ENCODE measurements around the gene FFAR4.

FFAR4 gene

GRCh38 chr10:93600446-93601145 lies 34.1 kb downstream of the FFAR4 start:
- DNase-seq (ENCODE audit: low spot score), result no peak

- no peak for DNase-seq (ENCODE audit: low spot score)
Observed at GRCh38 chr10:93601146-93601773, 34.8 kb downstream of the FFAR4 start, which contains the start of gene RBP4. RBP4 (minus strand) TSS chr10:93601235; CDS start chr10:93601028, 207 bp downstream.

GRCh38 chr10:93601774-93602162 lies 35.3 kb downstream of the FFAR4 start:
- no peak for DNase-seq (ENCODE audit: low spot score)

- no peak for DNase-seq (ENCODE audit: low spot score)
Observed at GRCh38 chr10:93603023-93603422, 36.6 kb downstream of the FFAR4 start.

GRCh38 chr10:93604146-93604545 lies 37.7 kb downstream of the FFAR4 start:
- no peak for DNase-seq (ENCODE audit: low spot score)

GRCh38 chr10:93608421-93608820 lies 42.0 kb downstream of the FFAR4 start:
- no peak for DNase-seq (ENCODE audit: low spot score)

- no peak for DNase-seq (ENCODE audit: low spot score)
Observed at GRCh38 chr10:93612311-93612710, 45.8 kb downstream of the FFAR4 start, which contains the start of gene PDE6C. PDE6C (plus strand) TSS chr10:93612537; CDS start chr10:93612726, 189 bp downstream.

- DNase-seq (ENCODE audit: low spot score), result no peak
Observed at GRCh38 chr10:93613126-93613525, 46.7 kb downstream of the FFAR4 start.

- no peak for DNase-seq (ENCODE audit: low spot score)
Observed at GRCh38 chr10:93614101-93614825, 47.8 kb downstream of the FFAR4 start.

GRCh38 chr10:93615576-93616235 lies 49.2 kb downstream of the FFAR4 start:
- DNase-seq (ENCODE audit: low spot score), result no peak

GRCh38 chr10:93620925-93621324 lies 54.5 kb downstream of the FFAR4 start:
- no peak for DNase-seq (ENCODE audit: low spot score)

GRCh38 chr10:93622942-93623341 lies 56.5 kb downstream of the FFAR4 start:
- DNase-seq (ENCODE audit: low spot score), result no peak

GRCh38 chr10:93628858-93629257 lies 62.4 kb downstream of the FFAR4 start:
- no peak for DNase-seq (ENCODE audit: low spot score)

- DNase-seq (ENCODE audit: low spot score), result no peak
Observed at GRCh38 chr10:93629647-93630305, 63.3 kb downstream of the FFAR4 start.

GRCh38 chr10:93630625-93631557 lies 64.4 kb downstream of the FFAR4 start:
- no peak for DNase-seq (ENCODE audit: low spot score)
